ENCODE measurements around the gene NMRK2. TPM values are rescaled to one million over a fixed set of nuclear protein-coding genes. Genes with fewer than 3 reads are reported as not detected.

The NMRK2 gene
- total and polyA plus RNA-seq, 2 donors (not counting 1 experiment from before 2014, with no cell fraction given), result not detected

GRCh38 chr19:3902317-3902973 lies 30.4 kb upstream of the NMRK2 start:
- Mint-ChIP-seq H3K27me3 (peaks cover 8% of the 10 kb centered on the region), H3K9me3 (ENCODE audit: insufficient read depth) (no peaks in the 10 kb centered on the region), H3K27ac (no peak overlapping the region), H3K4me1 (no peaks in the 10 kb centered on the region), H3K4me3 (no peak overlapping the region)
- Histone ChIP-seq H4K20me1 (ENCODE audit: control insufficient read depth, insufficient read depth, low read length, poor library complexity, severe bottlenecking) (no peaks in the 10 kb centered on the region), H3K36me3 (replicated peaks in 1 of 2; ENCODE audit: control extremely low read depth in 1 of 2, control insufficient read depth in 1 of 2, extremely low read depth in 1 of 2, insufficient read depth in 2 of 2, low read length in 1 of 2) (no peaks in the 10 kb centered on the region), H3K79me2 (ENCODE audit: control insufficient read depth, insufficient read depth, low read length) (no peaks in the 10 kb centered on the region), H2AFZ (ENCODE audit: insufficient read depth, low read depth, low read length, poor library complexity, severe bottlenecking) (no peak overlapping the region), H3K9ac (ENCODE audit: low read length) (no peak overlapping the region), H3K4me3 (ENCODE audit: control extremely low read depth in 1 of 5, extremely low read depth in 1 of 5, insufficient read depth in 1 of 5, low read depth in 2 of 5, low read length in 4 of 5) (no peak overlapping the region), H3K9me3 (ENCODE audit: control extremely low read depth in 1 of 3, control insufficient read depth in 2 of 3, insufficient read depth in 1 of 3, low read length in 2 of 3) (peaks cover 0 to 22% (median 4%) of the 10 kb centered on the region in 3 donors), H3K4me2 (replicated peaks; ENCODE audit: low read depth, low read length, poor library complexity, severe bottlenecking) (no peak overlapping the region), H3K27me3 (replicated peaks in 1 of 4; ENCODE audit: control extremely low read depth in 1 of 4, control insufficient read depth in 3 of 4, insufficient read depth in 4 of 4, low read length in 3 of 4) (peaks cover 0 to 4% (median 0%) of the 10 kb centered on the region in 4 experiments), H3K27ac (ENCODE audit: low read length in 2 of 2) (no peak overlapping the region), H3K4me1 (ENCODE audit: control insufficient read depth in 2 of 2, insufficient read depth in 2 of 2, low read length in 2 of 2) (no peaks in the 10 kb centered on the region)
- WGBS (ENCODE audit: insufficient coverage), result 77% methylated on average over 11 of the region's 15 CpGs
- intact Hi-C loops (cut with micrococcal nuclease), result no loop called here
- POLR2A ChIA-PET, result no interaction called here
- TF ChIP-seq CTCF (IDR thresholded peaks at IDR 0.05), result no peak
- no peak for TF ChIP-seq EZH2 (IDR thresholded peaks at IDR 0.05; ENCODE audit: borderline replicate concordance, insufficient read depth, low read depth, low read length, poor library complexity, severe bottlenecking)
- ATAC-seq (ENCODE audit: low read depth), result no peak
- no peak for DNase-seq
- CTCF ChIA-PET, result no interaction called here

- TF ChIP-seq EZH2 (IDR thresholded peaks at IDR 0.05; ENCODE audit: borderline replicate concordance, insufficient read depth, low read depth, low read length, poor library complexity, severe bottlenecking) (no peak), CTCF (IDR thresholded peaks at IDR 0.05) (no peak)
- Histone ChIP-seq H3K36me3 (replicated peaks in 1 of 2; ENCODE audit: control extremely low read depth in 1 of 2, control insufficient read depth in 1 of 2, extremely low read depth in 1 of 2, insufficient read depth in 2 of 2, low read length in 1 of 2) (no peaks in the 10 kb centered on the region), H3K4me3 (ENCODE audit: control extremely low read depth in 1 of 5, extremely low read depth in 1 of 5, insufficient read depth in 1 of 5, low read depth in 2 of 5, low read length in 4 of 5) (no peak overlapping the region), H2AFZ (ENCODE audit: insufficient read depth, low read depth, low read length, poor library complexity, severe bottlenecking) (no peak overlapping the region), H3K79me2 (ENCODE audit: control insufficient read depth, insufficient read depth, low read length) (no peaks in the 10 kb centered on the region), H3K27me3 (replicated peaks in 1 of 4; ENCODE audit: control extremely low read depth in 1 of 4, control insufficient read depth in 3 of 4, insufficient read depth in 4 of 4, low read length in 3 of 4) (peaks cover 0 to 4% (median 0%) of the 10 kb centered on the region in 4 experiments), H3K9ac (ENCODE audit: low read length) (no peak overlapping the region), H4K20me1 (ENCODE audit: control insufficient read depth, insufficient read depth, low read length, poor library complexity, severe bottlenecking) (no peaks in the 10 kb centered on the region), H3K9me3 (ENCODE audit: control extremely low read depth in 1 of 3, control insufficient read depth in 2 of 3, insufficient read depth in 1 of 3, low read length in 2 of 3) (peaks cover 0 to 20% (median 0%) of the 10 kb centered on the region in 3 donors), H3K4me1 (ENCODE audit: control insufficient read depth in 2 of 2, insufficient read depth in 2 of 2, low read length in 2 of 2) (no peaks in the 10 kb centered on the region), H3K27ac (ENCODE audit: low read length in 2 of 2) (no peak overlapping the region), H3K4me2 (replicated peaks; ENCODE audit: low read depth, low read length, poor library complexity, severe bottlenecking) (no peak overlapping the region)
- H3K9me3 Mint-ChIP-seq (ENCODE audit: insufficient read depth), result no peaks in the 10 kb centered on the region
- no peak for DNase-seq
- POLR2A ChIA-PET, result no interaction called here
- H3K4me3 Mint-ChIP-seq, result no peak overlapping the region
- H3K27ac Mint-ChIP-seq, result no peak overlapping the region
- H3K27me3 Mint-ChIP-seq, result peaks cover 5% of the 10 kb centered on the region
- intact Hi-C loops (cut with micrococcal nuclease), result no loop called here
- no peaks in the 10 kb centered on the region for H3K4me1 Mint-ChIP-seq
- 96% methylated on average over 5 of the region's 8 CpGs for WGBS (ENCODE audit: insufficient coverage)
- ATAC-seq (ENCODE audit: low read depth), result no peak
- CTCF ChIA-PET, result interaction anchor here (0.7 kb wide), 1 partner anchor 51 kb away, joined by 3 read pairs; no protein-coding TSS in a partner anchor
Observed at GRCh38 chr19:3904233-3904632, 28.6 kb upstream of the NMRK2 start.
